Activated CD8-positive, alpha-beta T cell treated with anti-CD3 and anti-CD28 coated beads, Interleukin-2, amount 10 ng/mL, durations not matched to agents 7 days and 5 days (primary cell): Measurements from ENCODE around the gene CLPTM1. TPM values are rescaled to one million over a fixed set of nuclear protein-coding genes. Genes with fewer than 3 reads are reported as not detected.
A peak's percentile ranks its signal among the peaks of the same experiment; 100 is the strongest.

Experiments
- ATAC-seq: fragments of 150-1000 bp; cut with Tn5 transposase; one replicate; pipeline ENCODE4 v1.10.0; 2021; ENCODE audit warnings: moderate library complexity
- CTCF ChIA-PET: fragments of 350-600 bp; sonication (Branson Sonifier 250); formaldehyde crosslinking; loops from one replicate; lab custom pipeline; 2021; ENCODE audit warnings: antibody characterized with exemption; lab: Charles Lee
- POLR2A ChIA-PET: fragments of 350-600 bp; sonication (Branson Sonifier 250); formaldehyde crosslinking; loops from one replicate; lab custom pipeline; 2021; ENCODE audit warnings: antibody characterized with exemption; lab: Charles Lee
- DNase-seq: peaks from one replicate; pipeline ENCODE4 v3.0.0-alpha.2; 2020
- H3K27ac Mint-ChIP-seq: one replicate; pipeline ENCODE4 v1.8.0; 2021; ENCODE audit warnings: mild to moderate bottlenecking, mixed read lengths
- H3K27me3 Mint-ChIP-seq: one replicate; pipeline ENCODE4 v1.8.0; 2021; ENCODE audit warnings: low read depth, mixed read lengths
- H3K36me3 Mint-ChIP-seq: one replicate; pipeline ENCODE4 v1.8.0; 2021; ENCODE audit warnings: low read depth, mixed read lengths
- H3K4me1 Mint-ChIP-seq: one replicate; pipeline ENCODE4 v1.8.0; 2021; ENCODE audit warnings: low read depth, mixed read lengths
- H3K4me3 Mint-ChIP-seq: one replicate; pipeline ENCODE4 v1.8.0; 2021; ENCODE audit warnings: mild to moderate bottlenecking, mixed read lengths
- H3K9me3 Mint-ChIP-seq: one replicate; pipeline ENCODE4 v1.8.0; 2022; ENCODE audit warnings: mixed read lengths; ENCODE audit not compliant: insufficient read depth
- total RNA-seq, 2 experiments: library from RNA; stranded (reverse); gene quantifications; one replicate each; pipeline ENCODE4 v1.2.3, GENCODE V29; 2021

The CLPTM1 gene
- total RNA-seq, 2 experiments from 2014 or later = 65.5 to 67.8 TPM

DNA sequence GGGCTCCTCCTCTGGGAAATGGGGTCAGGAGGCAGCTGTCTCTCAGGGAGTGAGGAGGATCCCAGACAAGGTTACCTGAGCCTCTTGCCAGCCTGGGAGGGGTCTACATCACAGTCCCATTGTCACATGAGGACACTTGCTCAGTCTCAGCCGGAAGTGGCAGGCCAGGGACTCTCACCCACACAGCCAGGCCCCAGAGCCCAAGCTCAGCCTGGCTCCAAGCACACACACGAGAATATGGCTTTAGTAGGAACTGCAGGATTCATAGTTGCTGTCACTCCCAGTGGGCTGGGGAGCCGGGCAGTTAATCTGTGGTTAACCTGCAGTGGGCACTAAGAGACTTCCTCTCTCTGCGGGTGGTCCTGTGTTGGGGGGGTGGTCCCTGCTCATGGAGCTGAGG, 30.3 kb downstream of the CLPTM1 start:
- ChIA-PET POLR2A (interaction anchor here (0.5 to 0.6 kb wide), 2 partner anchors 11 to 462 kb away, joined by 3 read pairs; no protein-coding TSS in a partner anchor), CTCF (interaction anchor here (1.6 kb wide), 1 partner anchor 74 kb away, joined by 4 read pairs; no protein-coding TSS in a partner anchor)
- no peak for ATAC-seq
- peaks cover 4% of the 10 kb centered on the region for H3K4me1 Mint-ChIP-seq
- no peaks in the 10 kb centered on the region for H3K27me3 Mint-ChIP-seq
- H3K9me3 Mint-ChIP-seq = no peaks in the 10 kb centered on the region
- no peak overlapping the region for H3K27ac Mint-ChIP-seq
- H3K4me3 Mint-ChIP-seq = no peak overlapping the region
- peaks cover 20% of the 10 kb centered on the region for H3K36me3 Mint-ChIP-seq
- DNase-seq = no peak

DNA sequence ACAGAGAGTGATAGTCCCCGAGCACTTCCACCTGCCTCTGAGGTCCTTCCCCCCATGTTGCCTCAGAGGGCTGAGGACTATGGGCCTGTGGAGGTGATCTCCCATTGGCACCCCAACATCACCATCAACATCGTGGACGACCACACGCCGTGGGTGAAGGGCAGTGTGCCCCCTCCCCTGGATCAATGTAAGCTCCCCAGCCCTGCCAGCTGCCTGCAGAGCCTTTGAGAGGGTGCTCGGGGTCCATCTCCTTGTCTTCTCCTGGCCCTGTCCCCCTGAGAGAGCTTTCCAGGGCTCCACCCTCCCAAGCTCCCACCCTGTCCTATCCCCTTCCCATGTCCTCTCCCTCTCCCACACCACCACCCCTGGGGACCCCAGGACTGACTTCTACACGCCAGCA, 31.2 kb downstream of the CLPTM1 start:
- Mint-ChIP-seq H3K27ac (no peak overlapping the region), H3K36me3 (peaks cover 20% of the 10 kb centered on the region), H3K4me3 (no peak overlapping the region), H3K9me3 (no peaks in the 10 kb centered on the region), H3K27me3 (no peaks in the 10 kb centered on the region), H3K4me1 (peaks cover 4% of the 10 kb centered on the region)
- CTCF ChIA-PET = interaction anchor here (1.6 kb wide), 1 partner anchor 73 kb away, joined by 4 read pairs; no protein-coding TSS in a partner anchor
- DNase-seq (no peak), ATAC-seq (no peak)
- POLR2A ChIA-PET = no interaction called here

- no peak overlapping the region for H3K27ac Mint-ChIP-seq
- CTCF ChIA-PET = interaction anchor here (1.6 to 3.8 kb wide), 2 partner anchors 72 to 73 kb away, joined by 4 to 17 read pairs; no protein-coding TSS in a partner anchor
- DNase-seq (no peak), ATAC-seq (no peak)
- H3K36me3 Mint-ChIP-seq = peaks cover 21% of the 10 kb centered on the region
- H3K9me3 Mint-ChIP-seq = no peaks in the 10 kb centered on the region
- POLR2A ChIA-PET = no interaction called here
- no peaks in the 10 kb centered on the region for H3K27me3 Mint-ChIP-seq
- no peak overlapping the region for H3K4me3 Mint-ChIP-seq
- H3K4me1 Mint-ChIP-seq = peaks cover 10% of the 10 kb centered on the region
Measured at GRCh38 chr19:44987148-44987675, 32.0 kb downstream of the CLPTM1 start.

- no peak for DNase-seq
- ChIA-PET POLR2A (no interaction called here), CTCF (interaction anchor here (0.9 to 3.8 kb wide), 4 partner anchors 28 to 199 kb away, joined by 3 to 17 read pairs (median 3); no protein-coding TSS in a partner anchor)
- ATAC-seq = no peak
- no peak overlapping the region for H3K4me3 Mint-ChIP-seq
- no peaks in the 10 kb centered on the region for H3K27me3 Mint-ChIP-seq
- H3K27ac Mint-ChIP-seq = no peak overlapping the region
- peaks cover 10% of the 10 kb centered on the region for H3K4me1 Mint-ChIP-seq
- H3K9me3 Mint-ChIP-seq = no peaks in the 10 kb centered on the region
- H3K36me3 Mint-ChIP-seq = peaks cover 18% of the 10 kb centered on the region
Measured at GRCh38 chr19:44988273-44988672, 33.1 kb downstream of the CLPTM1 start.

GRCh38 chr19:44988896-44989556, 33.8 kb downstream of the CLPTM1 start:
- CTCF ChIA-PET = interaction anchor here (0.6 to 3.8 kb wide), 7 partner anchors 12 to 198 kb away, joined by 3 to 17 read pairs (median 3); partner anchors contain the start of gene RELB
- no peaks in the 10 kb centered on the region for H3K9me3 Mint-ChIP-seq
- H3K27ac Mint-ChIP-seq = no peak overlapping the region
- no peaks in the 10 kb centered on the region for H3K27me3 Mint-ChIP-seq
- peaks cover 10% of the 10 kb centered on the region for H3K4me1 Mint-ChIP-seq
- DNase-seq = peak; percentile 70
- H3K4me3 Mint-ChIP-seq = no peak overlapping the region
- POLR2A ChIA-PET = interaction anchor here (1.3 kb wide), 1 partner anchor 13 kb away, joined by 5 read pairs; no protein-coding TSS in a partner anchor
- ATAC-seq = peak; percentile 70
- H3K36me3 Mint-ChIP-seq = peaks cover 18% of the 10 kb centered on the region

GRCh38 chr19:44990459-44990858, 35.3 kb downstream of the CLPTM1 start:
- H3K36me3 Mint-ChIP-seq = peaks cover 18% of the 10 kb centered on the region
- H3K4me3 Mint-ChIP-seq = no peak overlapping the region
- POLR2A ChIA-PET = no interaction called here
- peaks cover 6% of the 10 kb centered on the region for H3K4me1 Mint-ChIP-seq
- ATAC-seq (no peak), DNase-seq (no peak)
- no peak overlapping the region for H3K27ac Mint-ChIP-seq
- no peaks in the 10 kb centered on the region for H3K27me3 Mint-ChIP-seq
- CTCF ChIA-PET = interaction anchor here (3.8 kb wide), 1 partner anchor 68 kb away, joined by 17 read pairs; no protein-coding TSS in a partner anchor
- H3K9me3 Mint-ChIP-seq = no peaks in the 10 kb centered on the region

- H3K4me3 Mint-ChIP-seq = no peak overlapping the region
- ATAC-seq = no peak
- POLR2A ChIA-PET = no interaction called here
- peaks cover 15% of the 10 kb centered on the region for H3K36me3 Mint-ChIP-seq
- peaks cover 6% of the 10 kb centered on the region for H3K4me1 Mint-ChIP-seq
- no peaks in the 10 kb centered on the region for H3K9me3 Mint-ChIP-seq
- no peak overlapping the region for H3K27ac Mint-ChIP-seq
- DNase-seq = no peak
- CTCF ChIA-PET = interaction anchor here (3.8 kb wide), 1 partner anchor 68 kb away, joined by 17 read pairs; no protein-coding TSS in a partner anchor
- H3K27me3 Mint-ChIP-seq = no peaks in the 10 kb centered on the region
Measured at GRCh38 chr19:44990966-44991365, 35.8 kb downstream of the CLPTM1 start.

DNA sequence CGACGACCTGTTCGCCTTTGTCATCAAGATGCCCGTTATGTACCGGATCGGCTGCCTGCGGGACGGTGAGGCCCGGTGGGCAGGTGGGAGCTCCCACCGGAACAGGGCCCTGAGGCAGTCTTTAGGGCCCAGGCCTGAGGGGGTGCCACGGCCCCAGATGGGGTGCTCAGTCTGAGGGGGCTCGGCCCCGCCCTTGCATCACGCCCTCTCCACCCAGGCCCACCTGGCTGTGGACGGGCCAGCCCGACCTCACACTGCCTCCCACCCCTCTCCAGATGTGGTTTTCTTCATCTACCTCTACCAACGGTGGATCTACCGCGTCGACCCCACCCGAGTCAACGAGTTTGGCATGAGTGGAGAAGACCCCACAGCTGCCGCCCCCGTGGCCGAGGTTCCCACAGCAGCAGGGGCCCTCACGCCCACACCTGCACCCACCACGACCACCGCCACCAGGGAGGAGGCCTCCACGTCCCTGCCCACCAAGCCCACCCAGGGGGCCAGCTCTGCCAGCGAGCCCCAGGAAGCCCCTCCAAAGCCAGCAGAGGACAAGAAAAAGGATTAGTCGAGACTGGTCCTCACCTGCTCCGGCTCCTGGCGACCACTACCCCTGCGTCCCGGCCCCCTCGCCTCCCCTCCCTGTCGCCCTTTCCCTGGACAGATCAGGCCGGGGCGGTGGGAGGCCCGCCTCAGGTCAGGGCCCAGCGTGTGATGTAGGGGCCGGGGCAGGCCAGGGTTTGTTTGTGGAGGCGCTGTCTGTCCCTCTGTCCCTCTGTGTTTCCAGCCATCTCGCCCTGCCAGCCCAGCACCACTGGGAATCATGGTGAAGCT, 37.4 kb downstream of the CLPTM1 start:
- Mint-ChIP-seq H3K36me3 (peaks cover 9% of the 10 kb centered on the region), H3K4me1 (peaks cover 6% of the 10 kb centered on the region), H3K9me3 (no peaks in the 10 kb centered on the region), H3K4me3 (no peak overlapping the region), H3K27me3 (no peaks in the 10 kb centered on the region), H3K27ac (no peak overlapping the region)
- no peak for DNase-seq
- CTCF ChIA-PET = interaction anchor here (1.6 kb wide), 1 partner anchor 67 kb away, joined by 3 read pairs; no protein-coding TSS in a partner anchor
- no peak for ATAC-seq
- POLR2A ChIA-PET = interaction anchor here (0.6 kb wide), 1 partner anchor 9 kb away, joined by 3 read pairs; no protein-coding TSS in a partner anchor

- no peaks in the 10 kb centered on the region for H3K9me3 Mint-ChIP-seq
- peaks cover 6% of the 10 kb centered on the region for H3K4me1 Mint-ChIP-seq
- H3K4me3 Mint-ChIP-seq = no peak overlapping the region
- ATAC-seq (no peak), DNase-seq (no peak)
- POLR2A ChIA-PET = no interaction called here
- CTCF ChIA-PET = no interaction called here
- no peaks in the 10 kb centered on the region for H3K27me3 Mint-ChIP-seq
- no peak overlapping the region for H3K27ac Mint-ChIP-seq
- H3K36me3 Mint-ChIP-seq = peaks cover 6% of the 10 kb centered on the region
Measured at GRCh38 chr19:44993526-44993925, 38.3 kb downstream of the CLPTM1 start.

- Mint-ChIP-seq H3K27me3 (no peaks in the 10 kb centered on the region), H3K4me1 (peaks cover 6% of the 10 kb centered on the region), H3K36me3 (peaks cover 3% of the 10 kb centered on the region), H3K9me3 (no peaks in the 10 kb centered on the region), H3K4me3 (no peak overlapping the region), H3K27ac (no peak overlapping the region)
- DNase-seq (no peak), ATAC-seq (no peak)
- POLR2A ChIA-PET = no interaction called here
- CTCF ChIA-PET = no interaction called here
Measured at GRCh38 chr19:44993926-44994537, 38.9 kb downstream of the CLPTM1 start.

DNA sequence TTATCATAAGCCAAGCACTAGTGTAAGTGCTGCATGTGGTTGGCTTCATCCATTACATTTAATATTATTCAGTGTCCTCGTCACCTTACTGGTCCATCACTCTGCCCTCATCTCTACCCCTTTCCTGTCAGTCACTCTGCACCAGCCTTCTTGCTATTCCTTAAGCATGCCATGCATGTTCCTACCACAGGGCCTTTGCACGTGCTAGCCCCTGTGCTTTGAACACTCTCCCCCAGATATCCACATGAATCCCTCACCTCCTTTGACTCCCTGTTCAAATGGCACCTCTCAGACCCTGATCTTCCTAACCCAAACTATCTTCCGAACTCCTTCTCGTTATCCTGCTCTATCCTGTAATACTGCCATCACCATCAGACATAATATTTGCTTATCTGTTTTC, 42.8 kb downstream of the CLPTM1 start:
- Mint-ChIP-seq H3K4me1 (peaks cover 10% of the 10 kb centered on the region), H3K9me3 (no peaks in the 10 kb centered on the region), H3K27me3 (no peaks in the 10 kb centered on the region), H3K36me3 (no peaks in the 10 kb centered on the region), H3K27ac (no peak overlapping the region), H3K4me3 (no peak overlapping the region)
- CTCF ChIA-PET = no interaction called here
- ATAC-seq (no peak), DNase-seq (no peak)
- POLR2A ChIA-PET = no interaction called here
